Gastrocnemius medialis (tissue), 4 donors: ENCODE measurements around the gene ADRA2B. TPM values are rescaled to one million over a fixed set of nuclear protein-coding genes. Genes with fewer than 3 reads are reported as not detected.

Experiments
- ATAC-seq, 2 donors: fragments of 150-250 bp; one replicate each; pipeline ENCODE4 v1.9.1; 2016
- DNase-seq, 2 donors: peaks; one replicate each; pipeline ENCODE4 v3.0.0-alpha.2; 2019
- H3K27ac ChIP-seq, 4 donors: fragments of 200-600 bp; sonication (generic); 1 replicate in 1 of 4; 2 replicates in 3 of 4; pipeline ENCODE4 v1.5.1; 2016 to 2018; ENCODE audit warnings: mild to moderate bottlenecking in 2 of 4, moderate library complexity in 1 of 4
- H3K27me3 ChIP-seq, 3 donors: fragments of 200-600 bp; sonication (generic) in 2 of 3; 1 replicate in 1 of 3; 2 replicates in 2 of 3; pipeline versions ENCODE4 v1.5.1 to v1.6.0; 2016 to 2019; ENCODE audit warnings: mild to moderate bottlenecking in 1 of 3, moderate library complexity in 1 of 3
- H3K36me3 ChIP-seq, 2 donors: fragments of 200-600 bp; sonication (generic) in 1 of 2; one replicate each; pipeline ENCODE4 v1.5.1; 2017 to 2018
- H3K4me1 ChIP-seq, 2 donors: fragments of 200-600 bp; sonication (generic) in 1 of 2; one replicate each; pipeline ENCODE4 v1.5.1; 2016 to 2017; ENCODE audit warnings: mild to moderate bottlenecking in 2 of 2
- H3K4me3 ChIP-seq, 4 donors: fragments of 200-600 bp; sonication (generic) in 3 of 4; 1 replicate in 1 of 4; 2 replicates in 3 of 4; pipeline ENCODE4 v1.5.1; 2016 to 2019; ENCODE audit warnings: mild to moderate bottlenecking in 2 of 4
- H3K9me3 ChIP-seq, 3 donors: fragments of 200-600 bp; sonication (generic) in 2 of 3; 1 replicate in 1 of 3; 2 replicates in 2 of 3; pipeline ENCODE4 v1.5.1; 2016 to 2019
- POLR2A ChIP-seq, 2 donors: fragments of 450-650 bp; IDR thresholded peaks; one replicate each; pipeline ENCODE4 v1.6.1; 2017; ENCODE audit warnings: antibody characterized with exemption in 2 of 2, mild to moderate bottlenecking in 2 of 2, moderate library complexity in 2 of 2
- in situ Hi-C, 4 donors: fragments of 200-750 bp; cut with MboI; loops; one replicate each; pipeline versions ENCODE4 v1.15.0 to v1.8.0; 2017; ENCODE audit warnings: low sequenced_read_pairs in 4 of 4
- intact Hi-C: fragments of 100-400 bp; cut with DNase I; formaldehyde crosslinking; loops from one replicate; pipeline ENCODE4 v1.15.1; 2023; ENCODE audit warnings: low total_unique reads
- total RNA-seq, 4 donors: library from RNA; depleted of rRNA; stranded (reverse); fragments of >200 nt; gene quantifications; one replicate each; pipeline versions ENCODE4 v1.1.0 to v1.2.3, GENCODE V29; 2016
- TF ChIP-seq, protein P1 (sequence below), 5 experiments: fragments of 450-650 bp in 3 of 5; fragments of 200-600 bp in 2 of 5; sonication (generic) in 2 of 5; IDR thresholded peaks in 4 of 5; conservative IDR thresholded peaks in 1 of 5; 1 replicate in 4 of 5; 2 replicates in 1 of 5; pipeline ENCODE4 v1.5.1; 2016 to 2019; ENCODE audit warnings: antibody characterized with exemption in 5 of 5, mild to moderate bottlenecking in 3 of 5, moderate library complexity in 3 of 5

The ADRA2B gene
- total RNA-seq, 4 donors from 2014 or later, result 2.4 to 5.6 (median 3.6) TPM

DNA sequence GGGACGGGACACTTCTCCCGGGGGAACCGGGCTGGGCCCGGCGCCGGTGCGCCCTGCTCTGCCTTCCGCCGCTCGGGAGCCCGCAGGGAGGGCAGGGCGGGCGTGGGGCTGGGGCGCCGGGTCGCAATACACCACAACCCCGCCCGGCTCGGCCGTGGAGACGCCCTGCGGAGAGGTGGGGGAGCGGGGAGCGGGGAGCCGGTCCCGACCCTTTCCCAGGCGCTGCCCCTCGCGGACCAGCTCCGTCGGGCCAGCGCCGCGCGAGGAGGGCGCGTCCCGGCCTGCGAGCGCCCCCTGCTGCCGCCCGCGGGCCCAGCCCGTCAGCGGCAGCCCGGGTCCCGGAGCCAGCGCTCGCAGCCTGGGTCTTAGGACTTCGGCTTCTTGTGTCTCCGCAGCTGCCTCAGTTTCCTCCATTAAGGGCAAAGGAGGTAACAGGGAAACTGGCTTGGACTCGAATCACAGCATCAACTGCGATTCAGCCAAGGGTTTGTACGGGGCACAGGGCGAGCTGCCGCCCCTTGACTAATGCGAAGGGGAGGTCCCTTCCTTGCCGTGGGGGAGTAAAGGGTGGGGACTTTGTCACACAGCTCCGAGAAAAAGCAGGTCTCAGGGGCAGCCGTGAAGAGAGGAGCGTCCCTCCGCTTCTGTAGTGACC is 635 bp upstream of the ADRA2B start:
- DNase-seq (no peak), ATAC-seq (peak; percentile 80 to 83)
- H3K27ac ChIP-seq, result peak overlapping the region in 3 of 4 donors; percentile 66 to 72 (median 69)
- H3K9me3 ChIP-seq, result no peaks in the 10 kb centered on the region
- TF ChIP-seq, protein P1, sequence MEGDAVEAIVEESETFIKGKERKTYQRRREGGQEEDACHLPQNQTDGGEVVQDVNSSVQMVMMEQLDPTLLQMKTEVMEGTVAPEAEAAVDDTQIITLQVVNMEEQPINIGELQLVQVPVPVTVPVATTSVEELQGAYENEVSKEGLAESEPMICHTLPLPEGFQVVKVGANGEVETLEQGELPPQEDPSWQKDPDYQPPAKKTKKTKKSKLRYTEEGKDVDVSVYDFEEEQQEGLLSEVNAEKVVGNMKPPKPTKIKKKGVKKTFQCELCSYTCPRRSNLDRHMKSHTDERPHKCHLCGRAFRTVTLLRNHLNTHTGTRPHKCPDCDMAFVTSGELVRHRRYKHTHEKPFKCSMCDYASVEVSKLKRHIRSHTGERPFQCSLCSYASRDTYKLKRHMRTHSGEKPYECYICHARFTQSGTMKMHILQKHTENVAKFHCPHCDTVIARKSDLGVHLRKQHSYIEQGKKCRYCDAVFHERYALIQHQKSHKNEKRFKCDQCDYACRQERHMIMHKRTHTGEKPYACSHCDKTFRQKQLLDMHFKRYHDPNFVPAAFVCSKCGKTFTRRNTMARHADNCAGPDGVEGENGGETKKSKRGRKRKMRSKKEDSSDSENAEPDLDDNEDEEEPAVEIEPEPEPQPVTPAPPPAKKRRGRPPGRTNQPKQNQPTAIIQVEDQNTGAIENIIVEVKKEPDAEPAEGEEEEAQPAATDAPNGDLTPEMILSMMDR (IDR thresholded peaks at IDR 0.05 in 4 of 5, conservative IDR thresholded peaks at IDR 0.05 in 1 of 5), result peak; percentile 69 to 95 (median 89)
- TF ChIP-seq POLR2A (IDR thresholded peaks at IDR 0.05), result no peak
- H3K4me3 ChIP-seq, result peak overlapping the region; percentile 30 to 66 (median 61)
- intact Hi-C loops (loop anchor here (2.0 to 5.0 kb wide), 2 partner anchors 110 to 124 kb away; no protein-coding TSS in a partner anchor), in situ Hi-C loops (loop anchor here in 2 of 4 donors (25.0 kb wide), 1 partner anchor 105 kb away; no protein-coding TSS in a partner anchor)
- H3K27me3 ChIP-seq, result peaks cover 12 to 20% (median 18%) of the 10 kb centered on the region in 3 donors
- H3K4me1 ChIP-seq, result peaks cover 4 to 5% of the 10 kb centered on the region in 2 donors
- no peaks in the 10 kb centered on the region for H3K36me3 ChIP-seq

DNA sequence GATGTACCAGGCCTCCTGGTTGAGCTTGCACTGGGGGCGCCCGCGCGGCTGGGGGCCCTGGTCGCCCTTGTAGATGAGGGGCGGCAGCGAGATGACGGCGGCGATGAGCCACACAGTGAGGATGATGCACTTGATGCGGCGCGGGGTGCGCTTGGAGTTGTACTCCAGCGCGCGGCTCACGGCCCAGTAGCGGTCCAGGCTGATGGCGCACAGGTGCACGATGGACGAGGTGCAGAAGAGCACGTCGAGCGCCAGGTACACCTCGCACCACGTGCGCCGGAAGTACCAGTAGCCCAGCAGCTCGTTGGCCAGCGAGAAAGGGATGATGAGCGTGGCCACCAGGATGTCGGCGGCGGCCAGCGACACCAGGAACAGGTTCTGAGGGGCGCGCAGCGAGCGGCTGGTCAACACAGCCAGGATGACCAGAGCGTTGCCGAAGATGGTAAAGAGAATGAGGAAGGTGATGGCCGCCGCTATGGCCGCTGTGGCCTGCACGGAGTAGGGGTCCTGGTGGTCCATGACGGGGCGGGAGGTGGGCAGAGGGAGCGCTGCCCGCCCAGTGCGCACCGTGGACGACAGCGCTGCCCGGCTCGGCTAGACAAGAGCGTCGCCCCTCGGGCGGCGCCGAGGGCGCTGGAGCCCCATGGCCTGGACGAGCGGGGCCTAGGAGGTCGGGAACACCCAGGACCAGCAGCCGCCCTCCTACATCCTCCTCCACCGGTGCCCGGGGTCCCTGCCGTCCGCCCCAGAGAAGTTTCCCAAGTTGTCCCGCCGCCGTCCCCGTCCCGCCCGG is 544 bp downstream of the ADRA2B start:
- Histone ChIP-seq H3K4me1 (peaks cover 4 to 5% of the 10 kb centered on the region in 2 donors), H3K36me3 (no peaks in the 10 kb centered on the region), H3K27me3 (peaks cover 12 to 20% (median 18%) of the 10 kb centered on the region in 3 donors), H3K9me3 (no peaks in the 10 kb centered on the region), H3K27ac (peak overlapping the region; percentile 13 to 72 (median 68)), H3K4me3 (peak overlapping the region; percentile 30 to 66 (median 61))
- no peak for ATAC-seq
- in situ Hi-C loops (loop anchor here in 2 of 4 donors (25.0 kb wide), 1 partner anchor 104 kb away; no protein-coding TSS in a partner anchor), intact Hi-C loops (loop anchor here (2.0 to 5.0 kb wide), 2 partner anchors 109 to 123 kb away; no protein-coding TSS in a partner anchor)
- TF ChIP-seq POLR2A (IDR thresholded peaks at IDR 0.05), result no peak
- TF ChIP-seq, protein P1 (IDR thresholded peaks at IDR 0.05 in 4 of 5, conservative IDR thresholded peaks at IDR 0.05 in 1 of 5), result no peak
- no peak for DNase-seq

DNA sequence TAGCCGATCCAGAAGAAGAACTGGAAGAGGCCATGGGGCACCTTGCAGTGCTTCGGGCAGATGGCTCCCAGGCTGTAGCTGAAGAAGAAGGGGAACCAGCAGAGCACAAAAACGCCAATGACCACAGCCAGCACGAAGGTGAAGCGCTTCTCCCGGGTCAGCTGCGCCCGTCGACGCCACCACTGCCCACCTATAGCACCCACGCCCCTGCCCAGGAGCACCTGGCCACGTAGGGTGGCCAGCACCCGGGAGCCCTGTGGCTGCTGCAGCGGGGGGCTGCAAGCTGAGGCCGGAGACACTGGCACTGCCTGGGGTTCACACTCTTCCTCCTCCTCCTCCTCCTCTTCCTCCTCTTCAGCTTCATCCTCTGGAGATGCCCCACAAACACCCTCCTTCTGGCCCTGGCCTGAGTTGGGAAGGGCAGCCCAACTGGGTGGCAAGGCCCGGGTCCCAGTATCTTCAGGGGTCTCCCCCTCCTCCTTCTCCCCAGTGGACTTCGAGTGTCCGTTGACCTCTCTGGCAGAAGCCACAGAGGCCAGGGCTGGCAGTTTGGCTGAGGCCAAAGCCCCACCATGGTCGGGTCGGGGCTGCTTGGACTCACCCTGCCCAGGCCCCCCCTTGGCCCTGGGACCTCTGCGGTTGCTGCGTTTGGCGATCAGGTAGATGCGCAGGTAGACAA is 1.3 kb downstream of the ADRA2B start:
- ATAC-seq (no peak), DNase-seq (no peak)
- in situ Hi-C loops, result loop anchor here in 2 of 4 donors (25.0 kb wide), 1 partner anchor 103 kb away; no protein-coding TSS in a partner anchor
- no peaks in the 10 kb centered on the region for H3K36me3 ChIP-seq
- TF ChIP-seq, protein P1 (IDR thresholded peaks at IDR 0.05 in 4 of 5, conservative IDR thresholded peaks at IDR 0.05 in 1 of 5), result no peak
- no peak for TF ChIP-seq POLR2A (IDR thresholded peaks at IDR 0.05)
- H3K27me3 ChIP-seq, result peaks cover 13 to 20% (median 18%) of the 10 kb centered on the region in 3 donors
- H3K4me1 ChIP-seq, result peaks cover 4 to 5% of the 10 kb centered on the region in 2 donors
- no peaks in the 10 kb centered on the region for H3K9me3 ChIP-seq
- H3K4me3 ChIP-seq, result peak overlapping the region; percentile 30 to 66 (median 61)
- H3K27ac ChIP-seq, result peak overlapping the region; percentile 25 to 72 (median 68)
- intact Hi-C loops, result loop anchor here (5.0 kb wide), 1 partner anchor 108 kb away; no protein-coding TSS in a partner anchor

DNA sequence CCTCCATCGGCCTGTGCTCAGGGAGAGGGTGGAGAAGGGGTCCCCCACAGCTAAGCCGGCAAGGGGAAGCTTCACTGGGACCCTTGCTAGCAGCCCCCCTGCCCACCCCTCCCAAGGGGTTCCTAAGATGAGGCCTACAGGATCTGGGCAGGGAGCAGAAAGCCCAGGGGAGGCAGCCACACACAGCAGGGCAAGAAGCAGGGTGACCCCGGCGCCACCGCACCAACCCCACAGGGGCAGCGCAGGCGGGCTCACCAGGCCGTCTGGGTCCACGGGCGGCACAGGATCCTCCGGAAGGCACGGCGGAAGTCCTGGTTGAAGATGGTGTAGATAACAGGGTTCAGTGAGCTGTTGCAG is 1.8 kb downstream of the ADRA2B start:
- ATAC-seq (no peak), DNase-seq (no peak)
- Histone ChIP-seq H3K9me3 (no peaks in the 10 kb centered on the region), H3K4me1 (peaks cover 4 to 5% of the 10 kb centered on the region in 2 donors), H3K36me3 (no peaks in the 10 kb centered on the region), H3K4me3 (peak overlapping the region in 3 of 4 donors; percentile 28 to 57 (median 30)), H3K27me3 (peaks cover 16 to 20% (median 18%) of the 10 kb centered on the region in 3 donors), H3K27ac (peak overlapping the region; percentile 38 to 72 (median 68))
- in situ Hi-C loops (loop anchor here in 2 of 4 donors (25.0 kb wide), 1 partner anchor 102 kb away; no protein-coding TSS in a partner anchor), intact Hi-C loops (no loop called here)
- TF ChIP-seq, protein P1 (IDR thresholded peaks at IDR 0.05 in 4 of 5, conservative IDR thresholded peaks at IDR 0.05 in 1 of 5), result no peak
- no peak for TF ChIP-seq POLR2A (IDR thresholded peaks at IDR 0.05)
